Measurements from ENCODE around the gene DYNC2I2. TPM values are rescaled to one million over a fixed set of nuclear protein-coding genes. Genes with fewer than 3 reads are reported as not detected.

The DYNC2I2 gene
- total and polyA plus RNA-seq, 2 experiments from 2014 or later, result 48.7 to 78.3 TPM

DNA sequence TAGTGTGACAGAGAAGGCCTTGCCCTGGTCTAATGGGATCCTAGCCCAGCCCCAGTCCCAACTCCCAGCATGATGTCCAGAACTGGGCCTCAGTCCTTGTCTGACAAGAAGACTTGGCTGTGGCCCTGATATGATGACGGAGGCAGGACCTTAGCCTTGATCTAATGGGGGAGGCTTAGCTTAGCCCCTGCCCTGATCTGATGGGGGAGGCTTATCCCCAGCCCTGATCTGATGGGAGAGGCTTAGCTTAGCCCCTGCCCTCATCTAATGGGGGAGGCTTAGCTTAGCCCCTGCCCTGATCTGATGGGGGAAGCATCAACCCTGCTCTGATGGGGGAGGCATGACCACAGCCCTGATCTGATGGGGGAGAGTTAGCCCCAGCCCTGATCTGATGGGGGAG is 49.4 kb upstream of the DYNC2I2 start:
- no peaks in the 10 kb centered on the region; the same call in 2 of the 3 replicates for H3K9me3 Mint-ChIP-seq
- DNase-seq (ENCODE audit: low spot score) (no peak), ATAC-seq (no peak)
- peaks cover 11% of the 10 kb centered on the region for H3K27me3 Mint-ChIP-seq (ENCODE audit: insufficient read depth, low read depth, poor library complexity)
- Histone ChIP-seq H3F3A (replicated peaks; ENCODE audit: low read depth) (peaks cover 10% of the 10 kb centered on the region; the same call in 1 of the 2 replicates), H3K27me3 (ENCODE audit: insufficient read depth) (no peaks in the 10 kb centered on the region; the same call in 1 of the 2 replicates), H3K27ac (ENCODE audit: low read depth) (no peak overlapping the region), H2AFZ (no peak overlapping the region), H3K79me2 (replicated peaks; ENCODE audit: insufficient read depth) (no peaks in the 10 kb centered on the region), H3K4me3 (no peak overlapping the region), H3K36me3 (ENCODE audit: insufficient read depth) (no peaks in the 10 kb centered on the region), H4K20me1 (replicated peaks; ENCODE audit: insufficient read depth) (no peaks in the 10 kb centered on the region), H3K4me2 (no peak overlapping the region), H3K9me2 (ENCODE audit: insufficient read depth) (no peaks in the 10 kb centered on the region), H3K4me1 (ENCODE audit: insufficient read depth) (peaks cover 5% of the 10 kb centered on the region; the same call in 1 of the 2 replicates)
- H3K27ac Mint-ChIP-seq, result no peak overlapping the region
- TF ChIP-seq EZH2phosphoT487 (IDR thresholded peaks at IDR 0.05; ENCODE audit: unreplicated experiment) (no peak), ETS1 (IDR thresholded peaks at IDR 0.05) (no peak)
- TF ChIP-seq, protein P1, sequence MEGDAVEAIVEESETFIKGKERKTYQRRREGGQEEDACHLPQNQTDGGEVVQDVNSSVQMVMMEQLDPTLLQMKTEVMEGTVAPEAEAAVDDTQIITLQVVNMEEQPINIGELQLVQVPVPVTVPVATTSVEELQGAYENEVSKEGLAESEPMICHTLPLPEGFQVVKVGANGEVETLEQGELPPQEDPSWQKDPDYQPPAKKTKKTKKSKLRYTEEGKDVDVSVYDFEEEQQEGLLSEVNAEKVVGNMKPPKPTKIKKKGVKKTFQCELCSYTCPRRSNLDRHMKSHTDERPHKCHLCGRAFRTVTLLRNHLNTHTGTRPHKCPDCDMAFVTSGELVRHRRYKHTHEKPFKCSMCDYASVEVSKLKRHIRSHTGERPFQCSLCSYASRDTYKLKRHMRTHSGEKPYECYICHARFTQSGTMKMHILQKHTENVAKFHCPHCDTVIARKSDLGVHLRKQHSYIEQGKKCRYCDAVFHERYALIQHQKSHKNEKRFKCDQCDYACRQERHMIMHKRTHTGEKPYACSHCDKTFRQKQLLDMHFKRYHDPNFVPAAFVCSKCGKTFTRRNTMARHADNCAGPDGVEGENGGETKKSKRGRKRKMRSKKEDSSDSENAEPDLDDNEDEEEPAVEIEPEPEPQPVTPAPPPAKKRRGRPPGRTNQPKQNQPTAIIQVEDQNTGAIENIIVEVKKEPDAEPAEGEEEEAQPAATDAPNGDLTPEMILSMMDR (conservative IDR thresholded peaks at IDR 0.05; ENCODE audit: low read depth in 2 of 2), result no peak
- H3K4me3 Mint-ChIP-seq, result no peak overlapping the region
- peaks cover 4% of the 10 kb centered on the region; the same call in 2 of the 3 replicates for H3K36me3 Mint-ChIP-seq (ENCODE audit: low read depth)
- peaks cover 5% of the 10 kb centered on the region; the same call in 1 of the 3 replicates for H3K4me1 Mint-ChIP-seq

- ATAC-seq, result no peak
- Histone ChIP-seq H3K36me3 (ENCODE audit: insufficient read depth) (no peaks in the 10 kb centered on the region), H3F3A (replicated peaks; ENCODE audit: low read depth) (peaks cover 11% of the 10 kb centered on the region; the same call in 1 of the 2 replicates), H3K9me2 (ENCODE audit: insufficient read depth) (no peaks in the 10 kb centered on the region), H4K20me1 (replicated peaks; ENCODE audit: insufficient read depth) (no peaks in the 10 kb centered on the region), H3K4me2 (no peak overlapping the region), H3K79me2 (replicated peaks; ENCODE audit: insufficient read depth) (no peaks in the 10 kb centered on the region), H3K27ac (ENCODE audit: low read depth) (no peak overlapping the region), H3K4me1 (ENCODE audit: insufficient read depth) (peaks cover 5% of the 10 kb centered on the region; the same call in 1 of the 2 replicates), H3K4me3 (no peak overlapping the region), H2AFZ (no peak overlapping the region), H3K27me3 (ENCODE audit: insufficient read depth) (no peaks in the 10 kb centered on the region; the same call in 1 of the 2 replicates)
- Mint-ChIP-seq H3K36me3 (ENCODE audit: low read depth) (peaks cover 4% of the 10 kb centered on the region; the same call in 2 of the 3 replicates), H3K9me3 (no peaks in the 10 kb centered on the region; the same call in 2 of the 3 replicates), H3K4me3 (no peak overlapping the region), H3K4me1 (peaks cover 5% of the 10 kb centered on the region; the same call in 1 of the 3 replicates), H3K27me3 (ENCODE audit: insufficient read depth, low read depth, poor library complexity) (peaks cover 13% of the 10 kb centered on the region), H3K27ac (no peak overlapping the region)
- TF ChIP-seq EZH2phosphoT487 (IDR thresholded peaks at IDR 0.05; ENCODE audit: unreplicated experiment) (no peak), CREB1 (CRISPR knock-in tag; IDR thresholded peaks at IDR 0.05; ENCODE audit: low read depth) (no peak), POLR2AphosphoS5 (IDR thresholded peaks at IDR 0.05; ENCODE audit: low read depth) (no peak), NANOG (IDR thresholded peaks at IDR 0.05; ENCODE audit: borderline replicate concordance) (no peak), REST (IDR thresholded peaks at IDR 0.05; ENCODE audit: unreplicated experiment) (no peak), STAT1 (IDR thresholded peaks at IDR 0.05; ENCODE audit: unreplicated experiment) (no peak), ZNF114 (CRISPR knock-in tag; IDR thresholded peaks at IDR 0.05) (no peak), EZH2 (IDR thresholded peaks at IDR 0.05; ENCODE audit: low read depth, unreplicated experiment) (no peak)
- TF ChIP-seq, protein P1 (conservative IDR thresholded peaks at IDR 0.05; ENCODE audit: low read depth in 2 of 2), result no peak
- no peak for DNase-seq (ENCODE audit: low spot score)
These were observed 48.7 kb upstream of the DYNC2I2 start for GRCh38 chr9:128705051-128705965.
